ENCODE results near the gene SRGAP2. TPM values are rescaled to one million over a fixed set of nuclear protein-coding genes. Genes with fewer than 3 reads are reported as not detected.
"Not testable (repeated sequence)": the region's sequence is repeated elsewhere in the genome, so short reads cannot be mapped to it uniquely, and the experiment has no call there.

SRGAP2 gene
- total and polyA plus RNA-seq, 4 experiments from 2014 or later: 2.7 to 56.6 (median 33.7) TPM

DNA sequence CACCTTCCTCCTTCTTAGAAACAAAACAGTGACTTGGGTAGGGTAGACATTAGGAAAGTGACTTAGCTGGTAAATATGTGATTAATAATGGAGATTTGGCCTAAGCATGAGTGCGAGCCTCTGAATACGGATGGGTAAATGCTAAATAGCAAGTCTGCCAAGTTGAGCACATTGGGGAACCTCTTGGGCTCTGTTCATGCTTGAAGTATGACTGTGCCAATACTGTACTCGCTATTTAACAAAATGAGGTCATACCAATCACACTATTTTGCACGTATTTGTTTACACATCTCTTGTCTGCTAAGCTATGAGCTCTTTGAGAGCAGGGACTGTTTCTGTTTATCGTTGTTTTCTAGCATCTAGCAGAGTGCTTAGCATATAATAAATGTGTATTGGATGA, 23.5 kb downstream of the SRGAP2 start:
- CTCF ChIA-PET (ENCODE audit: partially characterized antibody); H3K9me3 ChIP-seq (ENCODE audit: control insufficient read depth in 1 of 2, low read length in 2 of 2); H3K27ac Mint-ChIP-seq; H3K36me3 ChIP-seq (ENCODE audit: insufficient read depth, low read length); DNase-seq; H3K27ac ChIP-seq (ENCODE audit: low read depth, low read length); H3K9me3 Mint-ChIP-seq; H3K36me3 Mint-ChIP-seq; H3K4me1 Mint-ChIP-seq; H3K27me3 Mint-ChIP-seq; H3K4me1 ChIP-seq (ENCODE audit: insufficient read depth, low read length); POLR2A ChIA-PET (ENCODE audit: partially characterized antibody); H3K4me3 Mint-ChIP-seq; H3K27me3 ChIP-seq (ENCODE audit: insufficient read depth, low read length); H3K4me3 ChIP-seq (ENCODE audit: low read length in 2 of 2); intact Hi-C loops (cut with micrococcal nuclease): not testable (repeated sequence)

DNA sequence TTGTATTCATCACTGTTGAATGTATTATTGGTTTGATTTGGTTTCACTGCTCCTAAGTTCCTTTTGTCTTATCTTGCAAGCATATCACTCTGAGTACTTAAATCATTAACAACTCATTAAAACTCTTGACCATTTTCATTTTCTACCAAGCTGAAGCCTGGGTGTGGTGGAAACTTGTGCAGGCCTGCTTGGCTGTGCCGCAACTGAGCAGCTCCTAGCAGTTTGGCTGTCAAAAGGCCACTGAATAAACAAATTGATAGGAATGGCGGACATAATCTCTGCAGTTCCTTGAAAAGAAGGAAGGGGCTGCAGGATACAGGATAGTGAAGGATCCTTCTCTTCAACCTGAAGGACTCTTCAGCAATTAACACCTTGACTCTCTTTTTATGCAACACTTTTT, 25.9 kb downstream of the SRGAP2 start:
- intact Hi-C loops (cut with micrococcal nuclease); POLR2A ChIA-PET (ENCODE audit: partially characterized antibody); DNase-seq; H3K27me3 ChIP-seq (ENCODE audit: insufficient read depth, low read length); H3K36me3 Mint-ChIP-seq; H3K4me3 ChIP-seq (ENCODE audit: low read length in 2 of 2); H3K9me3 Mint-ChIP-seq; H3K36me3 ChIP-seq (ENCODE audit: insufficient read depth, low read length); H3K27me3 Mint-ChIP-seq; CTCF ChIA-PET (ENCODE audit: partially characterized antibody); H3K4me3 Mint-ChIP-seq; H3K9me3 ChIP-seq (ENCODE audit: control insufficient read depth in 1 of 2, low read length in 2 of 2); H3K4me1 Mint-ChIP-seq; H3K27ac Mint-ChIP-seq; H3K4me1 ChIP-seq (ENCODE audit: insufficient read depth, low read length); H3K27ac ChIP-seq (ENCODE audit: low read depth, low read length): not testable (repeated sequence)

DNA sequence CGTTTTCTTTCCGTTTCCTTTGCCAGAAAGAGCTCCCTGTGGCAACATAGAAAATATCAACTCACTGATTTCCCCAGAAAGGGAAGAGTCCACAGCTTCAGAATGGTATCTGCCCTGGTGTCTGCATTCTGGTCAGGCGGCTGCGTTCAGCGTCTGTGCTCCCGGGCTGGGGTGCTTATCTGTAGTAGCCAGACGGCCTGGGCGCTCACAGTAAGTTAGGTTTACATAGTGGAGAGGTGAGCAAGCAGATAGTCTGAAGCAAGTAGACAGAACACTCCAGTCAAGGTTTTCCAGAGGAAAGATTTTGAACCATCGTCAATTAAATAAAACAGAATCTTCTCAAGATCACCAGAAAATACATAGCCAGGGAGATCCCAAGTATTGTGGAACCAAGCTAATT, 28.6 kb downstream of the SRGAP2 start:
- H3K9me3 ChIP-seq (ENCODE audit: control insufficient read depth in 1 of 2, low read length in 2 of 2); H3K4me1 ChIP-seq (ENCODE audit: insufficient read depth, low read length); H3K27ac ChIP-seq (ENCODE audit: low read depth, low read length); H3K27me3 Mint-ChIP-seq; H3K27ac Mint-ChIP-seq; DNase-seq; CTCF ChIA-PET (ENCODE audit: partially characterized antibody); H3K36me3 ChIP-seq (ENCODE audit: insufficient read depth, low read length); H3K4me1 Mint-ChIP-seq; POLR2A ChIA-PET (ENCODE audit: partially characterized antibody); H3K4me3 ChIP-seq (ENCODE audit: low read length in 2 of 2); intact Hi-C loops (cut with micrococcal nuclease); H3K9me3 Mint-ChIP-seq; H3K27me3 ChIP-seq (ENCODE audit: insufficient read depth, low read length); H3K36me3 Mint-ChIP-seq; H3K4me3 Mint-ChIP-seq: not testable (repeated sequence)

- intact Hi-C loops (cut with micrococcal nuclease): not testable (repeated sequence)
Observed at GRCh38 chr1:206232970-206233645, 29.8 kb downstream of the SRGAP2 start.

GRCh38 chr1:206234189-206234916, 31.0 kb downstream of the SRGAP2 start:
- H3K36me3 Mint-ChIP-seq; H3K27ac Mint-ChIP-seq; H3K9me3 Mint-ChIP-seq; intact Hi-C loops (cut with micrococcal nuclease); H3K4me3 ChIP-seq (ENCODE audit: low read length in 2 of 2); H3K27me3 Mint-ChIP-seq; H3K4me1 ChIP-seq (ENCODE audit: insufficient read depth, low read length); H3K36me3 ChIP-seq (ENCODE audit: insufficient read depth, low read length); H3K4me1 Mint-ChIP-seq; H3K27ac ChIP-seq (ENCODE audit: low read depth, low read length); CTCF ChIA-PET (ENCODE audit: partially characterized antibody); H3K9me3 ChIP-seq (ENCODE audit: control insufficient read depth in 1 of 2, low read length in 2 of 2); H3K4me3 Mint-ChIP-seq; H3K27me3 ChIP-seq (ENCODE audit: insufficient read depth, low read length); DNase-seq; POLR2A ChIA-PET (ENCODE audit: partially characterized antibody): not testable (repeated sequence)

More at GRCh38 chr1:206232970-206233645, 29.8 kb downstream of the SRGAP2 start:
- H3K27me3 ChIP-seq (ENCODE audit: insufficient read depth, low read length); H3K4me1 Mint-ChIP-seq; H3K4me3 Mint-ChIP-seq; H3K4me1 ChIP-seq (ENCODE audit: insufficient read depth, low read length); H3K27ac ChIP-seq (ENCODE audit: low read depth, low read length); CTCF ChIA-PET (ENCODE audit: partially characterized antibody); H3K4me3 ChIP-seq (ENCODE audit: low read length in 2 of 2); DNase-seq; H3K36me3 ChIP-seq (ENCODE audit: insufficient read depth, low read length); POLR2A ChIA-PET (ENCODE audit: partially characterized antibody); H3K27ac Mint-ChIP-seq; H3K9me3 Mint-ChIP-seq; H3K9me3 ChIP-seq (ENCODE audit: control insufficient read depth in 1 of 2, low read length in 2 of 2); H3K36me3 Mint-ChIP-seq; H3K27me3 Mint-ChIP-seq: not testable (repeated sequence)

GRCh38 chr1:206235190-206235589, 31.8 kb downstream of the SRGAP2 start:
- H3K4me3 ChIP-seq (ENCODE audit: low read length in 2 of 2); H3K9me3 Mint-ChIP-seq; H3K4me1 ChIP-seq (ENCODE audit: insufficient read depth, low read length); H3K27me3 ChIP-seq (ENCODE audit: insufficient read depth, low read length); H3K27me3 Mint-ChIP-seq; H3K36me3 Mint-ChIP-seq; H3K27ac ChIP-seq (ENCODE audit: low read depth, low read length); H3K4me1 Mint-ChIP-seq; intact Hi-C loops (cut with micrococcal nuclease); H3K27ac Mint-ChIP-seq; CTCF ChIA-PET (ENCODE audit: partially characterized antibody); DNase-seq; H3K36me3 ChIP-seq (ENCODE audit: insufficient read depth, low read length); H3K4me3 Mint-ChIP-seq; H3K9me3 ChIP-seq (ENCODE audit: control insufficient read depth in 1 of 2, low read length in 2 of 2); POLR2A ChIA-PET (ENCODE audit: partially characterized antibody): not testable (repeated sequence)

GRCh38 chr1:206240288-206240687, 36.9 kb downstream of the SRGAP2 start:
- H3K27ac ChIP-seq (ENCODE audit: low read depth, low read length): not testable (repeated sequence)

More at GRCh38 chr1:206240288-206240687, 36.9 kb downstream of the SRGAP2 start:
- H3K4me1 Mint-ChIP-seq; H3K4me3 ChIP-seq (ENCODE audit: low read length in 2 of 2); POLR2A ChIA-PET (ENCODE audit: partially characterized antibody); H3K4me1 ChIP-seq (ENCODE audit: insufficient read depth, low read length); H3K36me3 ChIP-seq (ENCODE audit: insufficient read depth, low read length); H3K27me3 Mint-ChIP-seq; intact Hi-C loops (cut with micrococcal nuclease); H3K36me3 Mint-ChIP-seq; H3K27me3 ChIP-seq (ENCODE audit: insufficient read depth, low read length); DNase-seq; H3K9me3 Mint-ChIP-seq; H3K9me3 ChIP-seq (ENCODE audit: control insufficient read depth in 1 of 2, low read length in 2 of 2); H3K4me3 Mint-ChIP-seq; CTCF ChIA-PET (ENCODE audit: partially characterized antibody); H3K27ac Mint-ChIP-seq: not testable (repeated sequence)
